Measurements from ENCODE around the gene ZC3H12D.
"Not testable (repeated sequence)": the region's sequence is repeated elsewhere in the genome, so short reads cannot be mapped to it uniquely, and the experiment has no call there.

ZC3H12D gene

DNA sequence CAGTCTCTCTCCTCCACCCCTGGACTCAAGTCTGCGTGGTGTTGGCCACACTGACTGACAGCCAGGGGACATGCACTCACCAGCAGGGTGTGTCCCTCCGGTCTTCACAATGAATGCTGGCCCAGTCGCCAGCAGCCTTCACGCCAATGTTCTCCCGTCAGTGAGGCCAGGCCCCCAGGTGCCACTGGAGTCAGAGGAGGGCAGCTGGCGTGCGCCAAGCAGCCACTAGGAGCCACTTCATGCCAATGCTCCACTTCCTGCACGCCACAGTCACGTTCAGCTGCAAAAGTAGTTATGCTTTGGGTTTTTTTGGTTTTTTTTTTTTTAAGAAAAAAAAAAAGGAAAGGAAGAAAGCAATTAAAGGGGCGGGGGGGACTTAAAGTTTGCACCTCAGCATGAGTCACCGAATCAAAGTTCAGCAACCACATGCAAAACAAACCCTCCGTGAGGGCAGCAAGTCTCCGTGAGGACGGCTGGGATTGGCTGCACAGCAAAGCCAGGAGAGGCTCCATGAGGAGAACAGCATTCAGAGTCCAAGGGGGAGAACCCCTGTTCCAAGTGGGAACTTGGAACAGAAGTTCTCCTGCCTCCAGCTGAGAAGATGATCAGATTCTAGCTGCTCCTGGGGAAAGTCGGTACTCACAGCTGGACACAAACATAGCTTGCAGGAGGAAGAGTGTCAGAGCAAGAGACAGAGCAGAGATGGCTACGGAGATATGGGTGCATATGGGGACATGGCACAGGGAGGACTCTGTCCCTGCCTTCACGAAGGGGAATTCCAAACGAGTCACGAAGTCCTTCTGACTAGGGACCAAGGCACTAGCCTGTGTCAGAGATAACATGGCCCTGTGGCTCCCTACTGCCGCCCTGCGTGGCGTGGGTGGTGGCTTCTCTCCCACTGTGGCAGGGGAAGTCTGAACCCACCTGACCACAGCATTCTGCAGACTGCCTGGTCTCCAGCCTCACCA lies at the start of gene ZC3H12D:
Gene ZC3H12D, minus strand, starts transcription at position 282 of the 968 bp plus-strand sequence. CDS start 10,471 bp downstream, outside the sequence.
- DNase-seq: peak; percentile 29

DNA sequence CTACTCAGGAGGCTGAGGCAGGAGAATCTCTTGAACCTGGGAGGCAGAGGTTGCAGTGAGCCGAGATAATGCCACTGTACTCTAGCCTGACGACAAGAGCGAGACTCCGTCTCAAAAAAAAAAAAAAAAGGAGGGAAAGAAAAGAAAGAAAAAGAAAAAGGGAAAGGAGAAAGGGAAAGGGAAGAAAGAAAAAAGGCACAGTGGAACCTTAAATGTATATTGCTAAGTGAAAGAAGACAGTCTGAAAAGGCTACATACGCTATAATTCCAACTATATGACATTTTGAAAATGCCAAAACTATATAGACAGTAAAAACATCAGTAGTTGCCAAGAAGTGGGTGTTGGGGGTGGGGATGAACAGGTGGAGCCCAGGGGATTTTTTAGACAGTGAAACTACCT lies 44.8 kb upstream of the ZC3H12D start:
- no peak for DNase-seq

DNA sequence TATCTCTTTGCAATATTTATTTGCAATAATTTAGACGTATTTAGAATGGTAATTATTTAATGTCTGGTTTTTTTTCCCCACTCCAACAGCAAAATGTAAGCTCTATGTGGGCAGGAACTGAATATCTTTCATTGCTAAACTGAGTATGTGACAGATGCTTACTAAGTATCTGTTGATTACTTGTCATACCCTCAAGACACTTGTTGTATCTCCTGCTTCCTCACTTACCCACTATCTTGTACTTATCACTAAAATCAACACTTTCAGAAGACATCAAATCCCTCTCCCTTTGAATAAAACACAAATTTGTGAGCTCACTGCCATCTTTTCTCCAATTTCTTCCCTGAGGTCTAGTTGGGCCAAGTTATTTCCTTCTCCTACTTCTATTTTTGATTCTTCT lies 30.7 kb upstream of the ZC3H12D start:
- DNase-seq: no peak

DNA sequence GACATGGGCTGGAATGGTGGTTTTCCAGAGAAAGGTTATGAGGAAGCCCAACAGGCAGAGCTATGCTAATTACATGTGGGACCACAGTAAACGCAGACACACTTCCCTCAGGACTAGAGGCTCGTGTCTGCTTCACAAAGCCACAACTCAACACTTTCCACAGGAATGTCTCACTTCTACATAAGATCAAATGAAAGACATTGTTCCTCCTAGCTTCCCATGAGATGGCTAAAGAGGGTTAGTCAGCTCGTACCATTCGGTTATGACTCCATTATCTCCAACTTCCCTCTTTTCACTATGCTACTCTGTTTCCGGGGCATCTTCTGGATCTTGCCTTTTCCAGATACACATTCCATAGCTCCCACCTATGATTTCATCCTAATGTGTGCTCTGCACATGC lies 29.1 kb upstream of the ZC3H12D start:
- no peak for DNase-seq

DNA sequence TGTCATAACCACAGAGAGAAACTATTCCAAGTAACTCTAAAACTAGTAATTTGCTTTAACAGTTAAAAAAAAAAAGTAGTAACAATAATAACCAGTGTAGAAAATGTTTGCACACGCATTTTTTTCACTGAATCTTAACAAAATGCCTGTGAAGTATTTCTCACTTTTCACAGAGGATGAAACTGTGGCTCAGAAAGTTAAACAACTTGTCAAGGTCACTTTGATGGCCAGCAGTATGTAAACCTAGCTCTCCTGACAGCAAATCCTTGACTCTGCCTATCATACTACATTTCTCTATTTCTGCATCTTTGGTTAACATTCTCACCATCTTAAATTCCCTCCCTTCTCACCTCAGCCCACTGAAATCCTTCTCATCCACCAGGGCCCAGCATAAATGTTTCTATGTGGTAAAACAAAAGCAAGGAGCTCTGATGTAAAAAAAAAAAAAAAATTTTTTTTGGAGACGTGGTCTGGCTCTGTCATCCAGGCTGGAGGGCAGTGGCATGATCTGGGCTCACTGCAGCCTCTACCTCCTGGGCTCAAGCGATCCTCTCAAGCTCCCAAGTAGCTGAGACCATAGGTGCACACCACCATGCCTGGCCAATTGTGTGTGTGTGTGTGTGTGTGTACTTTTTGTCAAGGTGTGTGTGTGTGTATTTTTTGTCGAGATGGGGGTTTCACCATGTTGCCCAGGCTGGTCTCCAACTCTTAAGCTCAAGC lies 26.1 kb upstream of the ZC3H12D start:
- no peak for DNase-seq

DNA sequence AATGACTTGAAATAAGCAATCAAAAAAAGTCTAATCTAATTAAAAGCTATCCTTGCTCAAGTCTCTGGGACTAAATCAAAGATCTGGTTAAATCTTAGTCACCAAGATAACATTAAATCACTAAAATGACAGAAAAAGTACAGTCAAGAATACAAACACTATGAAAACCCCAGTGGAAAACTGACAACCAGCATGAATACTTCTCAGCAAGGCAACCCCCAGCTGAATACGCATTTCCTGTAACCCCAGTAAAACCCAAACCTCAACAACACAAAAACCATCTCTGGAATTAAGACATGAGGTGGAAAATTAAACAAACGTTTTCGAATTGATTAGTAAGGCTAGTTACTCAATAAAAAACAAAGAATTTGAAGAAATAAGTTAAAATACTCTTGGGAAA lies 23.7 kb upstream of the ZC3H12D start:
- no peak for DNase-seq

DNA sequence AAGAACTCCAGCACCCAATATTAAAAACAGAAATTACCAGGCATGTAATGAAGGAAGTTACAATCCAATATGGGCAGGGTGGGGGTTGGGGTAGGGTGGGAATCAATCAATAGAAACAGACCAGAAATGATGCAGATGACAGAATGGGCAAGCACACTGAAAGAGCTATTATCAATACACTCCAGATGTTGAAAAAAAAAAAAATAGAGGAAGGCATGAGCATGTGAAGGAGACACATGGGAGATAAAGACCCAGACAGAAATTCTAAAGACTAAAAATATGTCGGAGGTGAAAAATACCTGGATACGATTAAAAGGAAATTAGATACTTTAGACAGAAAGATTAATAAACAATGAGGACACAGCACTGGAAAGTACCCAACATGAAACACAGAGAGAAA lies 19.1 kb upstream of the ZC3H12D start:
- DNase-seq: peak; percentile 69

DNA sequence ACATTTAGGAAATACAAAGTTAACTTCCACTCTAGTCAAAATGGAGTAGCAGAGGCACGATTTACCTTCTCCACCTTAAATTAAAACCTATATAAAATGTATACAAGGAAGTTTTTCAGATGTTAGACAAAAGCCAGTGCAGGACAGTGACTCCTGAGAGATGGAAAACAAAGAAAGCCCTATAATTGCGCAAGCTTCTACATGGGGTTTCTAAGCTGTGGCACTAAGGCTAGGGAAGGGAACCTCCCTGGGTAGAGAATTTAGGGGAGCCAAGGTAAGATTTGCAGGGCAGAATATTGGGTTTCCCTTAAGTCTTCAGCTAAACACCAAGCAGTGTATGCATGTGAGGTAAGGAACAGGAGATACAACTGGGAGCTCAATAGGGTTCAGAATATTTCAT lies 18.5 kb upstream of the ZC3H12D start:
- no peak for DNase-seq

DNA sequence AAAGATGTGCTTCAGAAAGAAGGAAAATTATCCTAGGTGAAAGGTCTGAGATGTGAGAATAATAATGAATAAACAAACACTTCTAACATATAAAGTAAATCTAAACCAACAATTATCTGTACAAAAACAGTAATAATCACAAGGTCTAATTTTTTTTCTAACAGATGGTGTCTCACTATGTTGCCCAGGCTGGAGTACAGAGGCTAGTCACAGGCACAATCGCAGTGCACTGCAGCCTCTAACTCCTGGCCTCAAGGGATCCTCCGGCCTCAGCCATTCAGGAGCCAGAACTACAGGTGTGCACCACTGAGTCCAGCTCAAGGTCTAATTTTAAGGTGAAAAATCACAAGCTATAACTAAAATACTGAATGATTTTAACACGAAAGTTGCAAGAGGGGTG lies 17.0 kb upstream of the ZC3H12D start:
- DNase-seq: no peak

DNA sequence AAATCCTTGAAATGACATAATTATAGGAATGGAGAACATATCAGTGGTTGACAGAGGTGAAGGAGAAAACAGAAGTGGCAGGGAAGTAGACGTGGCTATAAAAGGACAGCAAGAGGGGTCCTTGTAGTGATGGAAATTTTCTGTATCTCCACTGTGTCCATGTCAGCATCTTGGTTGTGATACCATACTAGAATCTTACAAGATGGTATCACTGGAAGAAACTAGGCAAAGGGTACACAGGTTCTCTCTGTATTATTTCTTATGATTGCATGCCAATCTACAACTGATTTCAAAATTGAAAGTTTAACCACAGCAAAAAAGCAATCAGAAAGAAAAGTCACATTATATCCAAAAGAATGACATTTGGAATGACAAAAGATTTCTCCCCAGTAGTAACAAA lies 16.4 kb upstream of the ZC3H12D start:
- no peak for DNase-seq

DNA sequence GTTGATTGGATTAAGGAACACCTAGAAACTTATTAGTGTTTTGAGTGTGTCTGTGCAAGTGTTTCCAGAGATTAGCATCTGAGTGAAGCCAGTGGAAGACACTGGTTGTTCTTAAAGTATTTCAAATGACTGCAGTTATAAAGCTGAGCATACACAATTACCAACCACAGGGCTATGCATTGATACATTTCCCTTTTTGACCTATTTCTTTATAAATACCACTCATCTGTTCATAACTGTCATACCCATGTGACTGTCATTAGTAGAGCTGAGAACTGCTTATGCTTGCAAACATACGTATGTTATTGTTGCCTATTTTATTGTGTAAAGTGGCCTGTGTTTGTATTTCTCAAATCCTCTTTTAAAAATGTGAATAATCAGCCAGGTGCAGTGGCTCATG lies 15.3 kb upstream of the ZC3H12D start:
- no peak for DNase-seq

DNA sequence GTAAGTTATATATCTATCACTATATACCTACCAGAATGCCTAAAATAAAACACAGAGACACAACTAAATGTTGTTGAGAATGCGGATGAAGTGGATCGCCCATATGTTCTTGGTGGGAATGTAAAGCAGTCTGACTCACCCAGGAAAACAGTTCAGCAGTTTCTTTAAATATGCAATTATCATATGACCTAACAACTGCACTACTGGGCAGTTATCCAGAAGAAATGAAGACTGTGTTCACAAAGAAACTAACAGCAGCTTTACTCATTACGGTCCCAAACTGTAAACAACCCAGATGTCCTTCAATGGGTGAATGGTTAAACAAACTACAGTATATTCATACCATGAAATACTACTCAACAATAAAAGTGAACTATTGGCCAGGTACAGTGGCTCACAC lies 14.3 kb upstream of the ZC3H12D start:
- peak; percentile 12 for DNase-seq

DNA sequence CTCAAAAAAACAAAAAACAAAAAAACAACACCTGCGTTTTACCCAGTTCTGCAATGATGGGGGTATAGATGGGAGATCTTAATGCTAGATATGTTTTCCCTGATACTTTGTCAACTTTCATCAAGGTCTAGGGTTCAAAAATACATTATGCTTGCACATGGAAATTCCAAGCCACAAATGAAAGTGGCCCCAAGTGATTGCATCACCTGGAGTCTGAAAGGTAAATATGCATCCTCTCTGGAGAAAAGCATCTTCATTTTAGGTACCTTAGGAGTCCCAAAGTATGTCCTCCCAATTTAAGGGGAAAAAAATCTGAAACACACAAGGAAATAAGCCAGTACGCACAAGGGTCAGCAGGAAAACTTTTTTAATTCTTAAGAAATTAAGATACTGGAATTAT lies 12.6 kb upstream of the ZC3H12D start:
- DNase-seq: no peak

DNA sequence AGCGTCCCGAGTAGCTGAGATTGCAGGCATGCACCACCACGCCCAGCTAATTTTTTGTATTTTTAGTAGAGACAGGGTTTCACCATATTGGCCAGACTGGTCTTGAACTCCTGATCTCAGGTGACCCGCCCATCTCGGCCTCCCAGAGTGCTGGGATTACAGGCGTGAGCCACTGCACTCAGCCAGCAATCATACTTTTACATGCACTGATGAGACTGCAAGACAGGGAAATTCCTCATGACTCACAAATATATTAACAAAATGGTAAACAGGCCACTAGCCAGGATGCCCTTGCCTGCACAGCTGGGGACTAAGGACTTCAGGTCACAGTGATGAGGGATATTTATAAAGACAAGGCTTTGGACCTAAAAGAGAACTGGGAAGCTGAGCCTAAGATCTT lies 11.8 kb upstream of the ZC3H12D start:
- DNase-seq: not testable (repeated sequence)

DNA sequence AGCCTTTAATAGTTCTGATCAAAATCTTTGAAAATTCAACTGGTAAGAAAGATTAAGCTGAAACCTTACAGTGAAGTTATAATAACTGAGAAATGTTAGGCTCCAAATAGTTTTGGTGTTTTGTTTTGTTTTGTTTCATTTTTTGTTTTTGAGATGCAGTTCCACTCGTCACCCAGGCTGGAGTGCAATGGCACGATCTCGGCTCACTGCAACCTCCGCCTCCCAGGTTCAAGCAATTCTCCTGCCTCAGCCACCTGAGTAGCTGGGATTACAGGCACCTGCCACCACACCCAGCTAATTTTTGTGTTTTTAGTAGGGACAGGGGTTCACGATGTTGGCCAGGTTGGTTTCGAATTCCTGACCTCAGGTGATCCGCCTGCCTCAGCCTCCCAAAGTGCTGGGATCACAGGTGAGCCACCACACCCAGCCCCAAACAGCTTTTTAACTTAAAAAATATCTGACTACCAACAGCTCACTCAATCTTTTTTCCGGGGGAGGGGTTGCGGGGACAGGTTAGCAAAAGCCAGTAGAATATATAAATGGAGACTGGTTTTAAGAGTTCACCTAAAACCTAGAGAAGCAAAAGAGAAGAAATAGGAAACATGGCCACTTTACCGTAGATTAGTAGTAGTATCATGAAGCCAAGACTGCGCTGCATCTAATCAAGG lies 10.7 kb upstream of the ZC3H12D start:
- DNase-seq: not testable (repeated sequence)

DNA sequence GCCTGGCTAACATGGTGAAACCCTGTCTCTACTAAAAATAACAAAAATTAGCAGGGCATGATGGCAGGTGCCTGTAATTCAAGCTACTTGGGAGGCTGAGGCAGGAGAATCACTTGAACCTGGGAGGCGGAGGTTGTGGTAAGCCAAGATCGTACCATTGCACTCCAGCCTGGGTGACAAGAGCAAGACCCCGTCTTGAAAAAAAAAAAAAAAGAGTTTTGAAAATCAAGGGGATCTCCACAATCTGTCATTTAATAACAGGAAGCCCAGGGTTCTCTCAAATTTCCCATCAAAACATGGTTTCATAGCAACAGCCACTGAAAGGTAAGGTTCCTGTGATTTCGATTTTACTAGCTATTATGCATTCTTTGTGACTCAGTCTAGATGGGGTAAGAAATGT lies 10.0 kb upstream of the ZC3H12D start:
- not testable (repeated sequence) for DNase-seq

DNA sequence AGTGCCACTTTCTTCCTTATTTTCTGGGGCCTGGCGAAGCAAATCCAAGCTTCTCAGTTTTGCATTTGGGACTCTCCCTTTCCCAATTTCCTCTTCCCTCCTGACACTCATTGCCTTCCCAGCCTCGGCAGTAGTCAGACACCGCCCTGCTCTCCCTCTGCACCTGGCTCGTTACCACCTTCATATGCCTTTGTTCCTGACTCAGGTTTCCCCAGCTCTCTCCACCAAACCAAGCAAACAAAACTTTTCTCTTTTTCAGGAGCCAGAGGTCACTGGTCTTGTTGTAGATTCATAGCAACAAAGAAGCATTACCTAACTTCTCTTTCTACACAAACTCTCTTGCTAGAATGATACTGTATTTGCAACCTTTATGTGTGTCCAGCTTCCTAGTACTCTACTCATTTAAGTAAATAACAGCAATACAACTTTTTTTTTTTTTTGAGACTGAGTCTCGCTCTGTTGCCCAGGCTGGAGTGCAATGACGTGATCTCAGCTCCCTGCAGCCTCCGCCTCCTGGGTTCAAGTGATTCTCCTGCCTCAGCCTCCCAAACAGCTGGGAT lies 9.0 kb upstream of the ZC3H12D start:
- no peak for DNase-seq

DNA sequence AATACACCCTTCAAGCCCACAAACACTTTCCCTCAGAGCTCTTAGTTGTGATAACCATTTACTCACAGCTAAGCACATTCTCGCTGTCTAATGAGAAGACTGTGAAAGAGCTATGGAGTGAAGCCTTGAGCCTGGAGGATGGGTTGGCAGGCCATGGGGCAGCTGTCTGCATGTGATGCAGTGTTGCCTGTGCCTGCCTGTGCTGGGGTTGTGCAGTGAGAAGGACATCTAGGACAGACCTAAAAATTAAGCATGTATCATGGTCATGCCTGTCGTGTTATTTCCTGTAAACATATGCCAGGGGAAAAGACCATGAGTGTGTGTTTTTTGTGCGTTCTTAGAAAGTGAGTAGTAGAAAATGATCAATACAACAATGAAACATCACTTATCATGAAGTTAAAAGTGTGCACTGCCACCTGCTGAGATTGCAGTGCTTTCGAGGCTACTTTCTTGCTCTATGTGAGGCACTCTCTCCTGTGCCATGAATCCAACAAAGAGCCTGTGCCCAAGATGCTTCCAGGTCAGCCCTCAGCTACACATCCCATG lies 8.1 kb upstream of the ZC3H12D start:
- DNase-seq: no peak

DNA sequence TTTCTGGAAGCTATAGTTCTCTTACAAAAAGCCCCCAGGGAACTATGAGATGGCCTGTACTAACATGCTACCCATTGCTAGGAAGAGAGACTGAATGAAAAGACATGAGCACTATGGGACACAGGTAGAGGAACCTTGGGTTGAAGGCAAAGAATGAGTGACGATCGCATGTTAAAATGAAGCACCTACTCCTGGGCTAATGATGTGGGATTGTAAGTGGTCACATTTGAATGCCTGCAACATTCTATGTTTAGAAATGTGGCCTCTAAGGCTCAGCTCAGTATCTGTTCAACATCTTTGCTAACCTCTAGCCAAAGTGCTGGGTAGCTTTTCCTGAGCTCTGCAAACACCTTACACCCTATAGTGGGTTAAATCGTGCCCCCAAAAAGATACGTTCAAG lies 5.2 kb upstream of the ZC3H12D start:
- no peak for DNase-seq

DNA sequence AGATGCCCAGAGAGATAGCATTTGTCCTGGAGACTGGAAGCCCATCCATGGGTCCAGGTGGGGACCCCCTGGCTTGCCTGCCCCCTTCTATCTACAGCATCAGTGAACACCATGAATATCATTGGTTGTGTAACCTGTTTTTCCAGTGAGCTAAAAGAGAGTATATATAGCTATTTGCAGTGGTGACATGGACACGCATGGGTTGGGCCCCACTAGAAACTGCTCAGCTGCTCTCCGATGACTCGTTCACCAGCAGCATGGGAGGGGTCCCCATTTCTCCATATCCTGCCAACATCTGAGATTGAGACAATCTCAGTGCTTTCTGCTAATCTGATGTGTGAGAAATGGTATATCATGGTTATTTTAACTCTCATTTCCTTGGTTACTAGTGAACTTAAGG lies 4.0 kb upstream of the ZC3H12D start:
- DNase-seq: no peak

DNA sequence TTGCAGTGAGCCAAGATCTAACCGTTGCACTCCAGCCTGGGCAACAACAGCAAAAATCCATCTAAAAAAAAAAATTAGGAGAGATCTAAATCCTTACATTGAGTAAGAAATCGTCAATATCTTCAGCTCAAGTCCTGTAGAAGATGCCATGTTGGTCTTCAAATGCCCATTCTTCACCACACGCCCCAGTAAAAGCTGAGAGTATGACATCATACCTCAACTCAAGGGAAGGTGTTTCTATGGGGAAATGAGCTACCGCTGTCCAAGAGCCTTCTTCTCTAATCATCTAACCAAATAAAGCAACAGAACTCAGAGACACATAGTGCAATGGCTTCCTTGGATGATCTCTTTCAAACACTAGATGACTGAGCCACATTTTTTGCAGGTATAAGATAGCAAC lies 2.5 kb upstream of the ZC3H12D start:
- no peak for DNase-seq

DNA sequence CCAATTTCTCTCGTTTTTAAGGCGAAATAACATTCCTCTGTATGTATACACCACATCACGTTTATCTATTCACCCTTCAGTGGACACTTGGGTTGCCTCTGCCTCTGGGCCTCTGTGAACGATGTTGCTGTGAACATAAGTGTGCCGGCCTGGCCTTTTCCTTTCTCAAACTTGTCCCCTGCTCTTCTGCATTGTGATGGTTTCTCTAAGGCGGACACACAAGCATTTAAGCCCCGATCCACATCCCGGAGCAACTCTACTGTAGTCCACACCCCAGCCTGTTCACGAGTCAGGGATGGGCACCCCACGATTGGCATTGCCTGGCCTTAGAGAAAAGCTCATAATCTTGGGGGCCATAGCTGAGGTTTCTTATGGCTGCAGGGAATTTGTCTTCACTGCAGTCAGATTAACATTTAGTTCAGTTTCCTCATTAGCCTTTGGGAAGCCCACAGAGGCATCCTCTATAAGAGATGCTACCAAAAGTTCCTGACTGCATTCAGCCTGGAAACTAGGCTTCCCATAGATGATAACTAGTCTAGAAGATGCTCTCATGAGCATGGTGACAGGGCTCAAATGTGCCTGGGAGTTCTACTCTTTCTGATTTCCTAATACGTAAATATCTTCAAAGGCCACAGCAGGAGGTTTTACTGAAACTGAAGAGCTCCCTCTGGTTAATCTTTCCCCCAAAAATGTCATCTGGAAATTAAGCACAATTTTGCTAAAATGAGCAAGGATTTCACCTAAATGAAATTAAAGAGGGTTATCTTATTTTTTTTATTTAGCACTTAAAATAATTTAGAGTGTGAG lies 762 bp downstream of the ZC3H12D start:
- DNase-seq: no peak

All from hematopoietic multipotent progenitor cell treated with erythropoietin and hydrocortisone succinate and interleukin-3 and kit ligand, for 8 days (in vitro differentiated cells).